ENCODE results near the gene CCNF.

DNA sequence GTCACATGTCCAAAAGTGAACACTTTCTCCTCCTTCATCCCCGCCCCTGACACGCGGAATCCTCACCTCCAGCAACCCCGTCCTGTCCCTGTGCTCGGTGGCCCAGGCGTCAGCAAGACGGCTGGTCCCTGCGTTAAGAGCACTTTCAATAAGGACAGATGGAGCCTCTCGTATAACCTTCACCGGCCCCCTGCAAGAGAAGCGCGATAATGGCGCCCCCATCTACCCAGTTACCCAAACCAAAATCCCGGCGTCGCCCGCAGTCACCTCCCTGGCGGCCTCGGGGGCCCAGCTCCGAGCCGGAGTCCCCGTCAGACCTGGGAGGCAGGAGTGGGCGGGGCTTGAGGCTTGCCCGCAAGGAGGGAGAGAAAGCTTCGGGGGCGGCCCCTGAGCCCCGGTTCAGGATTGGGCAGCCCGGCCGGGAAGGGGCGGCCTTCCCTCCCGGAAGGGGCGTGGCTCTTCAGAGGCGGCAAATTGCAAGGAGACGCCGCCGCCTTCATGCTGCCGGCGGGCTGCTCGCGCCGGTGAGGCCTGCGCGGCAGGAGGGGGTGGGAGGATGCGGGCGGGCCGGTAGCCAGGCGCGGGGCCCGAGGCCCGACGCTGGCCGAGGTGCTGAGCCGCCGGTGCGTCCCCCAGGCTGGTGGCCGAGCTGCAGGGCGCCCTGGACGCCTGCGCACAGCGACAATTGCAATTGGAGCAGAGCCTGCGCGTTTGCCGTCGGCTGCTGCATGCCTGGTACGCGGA is 30.6 kb downstream of the CCNF start, which contains the start of gene TEDC2:
- TF ChIP-seq, protein P1, sequence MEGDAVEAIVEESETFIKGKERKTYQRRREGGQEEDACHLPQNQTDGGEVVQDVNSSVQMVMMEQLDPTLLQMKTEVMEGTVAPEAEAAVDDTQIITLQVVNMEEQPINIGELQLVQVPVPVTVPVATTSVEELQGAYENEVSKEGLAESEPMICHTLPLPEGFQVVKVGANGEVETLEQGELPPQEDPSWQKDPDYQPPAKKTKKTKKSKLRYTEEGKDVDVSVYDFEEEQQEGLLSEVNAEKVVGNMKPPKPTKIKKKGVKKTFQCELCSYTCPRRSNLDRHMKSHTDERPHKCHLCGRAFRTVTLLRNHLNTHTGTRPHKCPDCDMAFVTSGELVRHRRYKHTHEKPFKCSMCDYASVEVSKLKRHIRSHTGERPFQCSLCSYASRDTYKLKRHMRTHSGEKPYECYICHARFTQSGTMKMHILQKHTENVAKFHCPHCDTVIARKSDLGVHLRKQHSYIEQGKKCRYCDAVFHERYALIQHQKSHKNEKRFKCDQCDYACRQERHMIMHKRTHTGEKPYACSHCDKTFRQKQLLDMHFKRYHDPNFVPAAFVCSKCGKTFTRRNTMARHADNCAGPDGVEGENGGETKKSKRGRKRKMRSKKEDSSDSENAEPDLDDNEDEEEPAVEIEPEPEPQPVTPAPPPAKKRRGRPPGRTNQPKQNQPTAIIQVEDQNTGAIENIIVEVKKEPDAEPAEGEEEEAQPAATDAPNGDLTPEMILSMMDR (IDR thresholded peaks at IDR 0.05; ENCODE audit: poor library complexity, severe bottlenecking) = no peak
- TF ChIP-seq EP300 (conservative IDR thresholded peaks at IDR 0.05; ENCODE audit: poor library complexity, severe bottlenecking) (no peak), EZH2 (IDR thresholded peaks at IDR 0.05; ENCODE audit: borderline replicate concordance, insufficient read depth, low read length, poor library complexity, severe bottlenecking) (no peak), POLR2AphosphoS5 (IDR thresholded peaks at IDR 0.05) (peak; percentile 65)
- TF ChIP-seq, protein P2, sequence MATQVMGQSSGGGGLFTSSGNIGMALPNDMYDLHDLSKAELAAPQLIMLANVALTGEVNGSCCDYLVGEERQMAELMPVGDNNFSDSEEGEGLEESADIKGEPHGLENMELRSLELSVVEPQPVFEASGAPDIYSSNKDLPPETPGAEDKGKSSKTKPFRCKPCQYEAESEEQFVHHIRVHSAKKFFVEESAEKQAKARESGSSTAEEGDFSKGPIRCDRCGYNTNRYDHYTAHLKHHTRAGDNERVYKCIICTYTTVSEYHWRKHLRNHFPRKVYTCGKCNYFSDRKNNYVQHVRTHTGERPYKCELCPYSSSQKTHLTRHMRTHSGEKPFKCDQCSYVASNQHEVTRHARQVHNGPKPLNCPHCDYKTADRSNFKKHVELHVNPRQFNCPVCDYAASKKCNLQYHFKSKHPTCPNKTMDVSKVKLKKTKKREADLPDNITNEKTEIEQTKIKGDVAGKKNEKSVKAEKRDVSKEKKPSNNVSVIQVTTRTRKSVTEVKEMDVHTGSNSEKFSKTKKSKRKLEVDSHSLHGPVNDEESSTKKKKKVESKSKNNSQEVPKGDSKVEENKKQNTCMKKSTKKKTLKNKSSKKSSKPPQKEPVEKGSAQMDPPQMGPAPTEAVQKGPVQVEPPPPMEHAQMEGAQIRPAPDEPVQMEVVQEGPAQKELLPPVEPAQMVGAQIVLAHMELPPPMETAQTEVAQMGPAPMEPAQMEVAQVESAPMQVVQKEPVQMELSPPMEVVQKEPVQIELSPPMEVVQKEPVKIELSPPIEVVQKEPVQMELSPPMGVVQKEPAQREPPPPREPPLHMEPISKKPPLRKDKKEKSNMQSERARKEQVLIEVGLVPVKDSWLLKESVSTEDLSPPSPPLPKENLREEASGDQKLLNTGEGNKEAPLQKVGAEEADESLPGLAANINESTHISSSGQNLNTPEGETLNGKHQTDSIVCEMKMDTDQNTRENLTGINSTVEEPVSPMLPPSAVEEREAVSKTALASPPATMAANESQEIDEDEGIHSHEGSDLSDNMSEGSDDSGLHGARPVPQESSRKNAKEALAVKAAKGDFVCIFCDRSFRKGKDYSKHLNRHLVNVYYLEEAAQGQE (IDR thresholded peaks at IDR 0.05; ENCODE audit: borderline replicate concordance) = peak; percentile 15
